ENCODE data around the gene RAMACL. TPM values are rescaled to one million over a fixed set of nuclear protein-coding genes. Genes with fewer than 3 reads are reported as not detected.

Gene RAMACL
- total RNA-seq, 6 donors from 2014 or later, result 3.7 to 13.0 (median 7.9) TPM

GRCh38 chr6:166538297-166539010 lies 48.0 kb downstream of the RAMACL start:
- Histone ChIP-seq H3K9me3 (no peaks in the 10 kb centered on the region), H3K4me3 (no peak overlapping the region), H3K27me3 (no peaks in the 10 kb centered on the region), H3K36me3 (peaks cover 7 to 51% (median 36%) of the 10 kb centered on the region in 4 donors), H3K27ac (no peak overlapping the region), H3K4me1 (peaks cover 0 to 24% (median 17%) of the 10 kb centered on the region in 4 donors)
- no peak for DNase-seq
- no peak for TF ChIP-seq POLR2A (IDR thresholded peaks at IDR 0.05)
- TF ChIP-seq POLR2AphosphoS5 (IDR thresholded peaks at IDR 0.05), result no peak
- no peak for TF ChIP-seq EP300 (IDR thresholded peaks at IDR 0.05)
- no peak for TF ChIP-seq CTCF (IDR thresholded peaks at IDR 0.05)
- ATAC-seq (ENCODE audit: low FRiP score in 2 of 2), result no peak
- WGBS, 2 donors, result 84% methylated on average over 15 to 17 of the region's 17 CpGs

GRCh38 chr6:166534658-166535406 lies 51.6 kb downstream of the RAMACL start:
- no peaks in the 10 kb centered on the region for H3K9me3 ChIP-seq
- no peak for TF ChIP-seq CTCF (IDR thresholded peaks at IDR 0.05)
- H3K27me3 ChIP-seq, result no peaks in the 10 kb centered on the region
- no peak overlapping the region for H3K4me3 ChIP-seq
- no peak overlapping the region for H3K27ac ChIP-seq
- peaks cover 7 to 87% (median 67%) of the 10 kb centered on the region in 4 donors for H3K36me3 ChIP-seq
- DNase-seq (no peak), ATAC-seq (ENCODE audit: low FRiP score in 2 of 2) (no peak)
- H3K4me1 ChIP-seq, result peaks cover 0 to 3% (median 0%) of the 10 kb centered on the region in 4 donors
- WGBS, 2 donors, result 90 to 91% methylated on average over 17 of the region's 17 CpGs

GRCh38 chr6:166533205-166533824 lies 53.2 kb downstream of the RAMACL start:
- H3K4me3 ChIP-seq, result no peak overlapping the region
- H3K36me3 ChIP-seq, result peaks cover 7 to 90% (median 71%) of the 10 kb centered on the region in 4 donors
- no peaks in the 10 kb centered on the region for H3K27me3 ChIP-seq
- no peak for TF ChIP-seq POLR2A (IDR thresholded peaks at IDR 0.05)
- TF ChIP-seq EP300 (IDR thresholded peaks at IDR 0.05), result no peak
- TF ChIP-seq POLR2AphosphoS5 (IDR thresholded peaks at IDR 0.05), result no peak
- no peak for TF ChIP-seq CTCF (IDR thresholded peaks at IDR 0.05)
- no peaks in the 10 kb centered on the region for H3K4me1 ChIP-seq
- ATAC-seq (ENCODE audit: low FRiP score in 2 of 2) (peak in 1 of 2 donors; percentile 63), DNase-seq (no peak)
- 92 to 98% methylated on average over 12 to 15 of the region's 15 CpGs for WGBS, 2 donors
- no peaks in the 10 kb centered on the region for H3K9me3 ChIP-seq
- H3K27ac ChIP-seq, result no peak overlapping the region

Other genes starting within 250 kb of the RAMACL start
- 10 to 100 TPM in 5 of 6 donors, 1 to 10 TPM in 1; 8.4 to 56.5 (median 44.9) TPM for gene SFT2D1, start 244.1 kb downstream of the RAMACL start, total RNA-seq
- gene MPC1, start 203.7 kb downstream of the RAMACL start, total RNA-seq, result 10 to 100 TPM; 17.8 to 74.2 (median 50.7) TPM
- gene RPS6KA2, start 40.6 kb upstream of the RAMACL start, total RNA-seq, result 100 to 1,000 TPM; 101 to 233 (median 168) TPM

Data from upper lobe of left lung (tissue), 6 donors.